Neural cell (in vitro differentiated cells): Measurements from ENCODE around the gene TMEM259. TPM values are rescaled to one million over a fixed set of nuclear protein-coding genes. Genes with fewer than 3 reads are reported as not detected.

ENCODE experiments used
- H2AFZ ChIP-seq: fragments of 200-600, 300-800 bp; sonication (generic), shearing (Covaris generic); 2 replicates; pipeline ENCODE4 v1.6.0; 2014; ENCODE audit warnings: low read depth, mild to moderate bottlenecking, antibody characterized with exemption, low read length, moderate library complexity
- H3F3A ChIP-seq: fragments of 200-600 bp; shearing (Covaris generic); 2 replicates; pipeline ENCODE4 v1.6.1; 2016; ENCODE audit warnings: mild to moderate bottlenecking, moderate library complexity, mixed read lengths, antibody characterized with exemption, low read length; ENCODE audit not compliant: insufficient read depth, poor library complexity, severe bottlenecking
- H3K27ac ChIP-seq: fragments of 200-600, 300-800 bp; sonication (generic), shearing (Covaris generic); 2 replicates; pipeline ENCODE4 v1.5.1; 2014; ENCODE audit warnings: mild to moderate bottlenecking, low read length, moderate library complexity
- H3K27me3 ChIP-seq: fragments of 300-800, 200-600 bp; sonication (generic), shearing (Covaris generic); 2 replicates; pipeline ENCODE4 v1.6.0; 2014; ENCODE audit warnings: mild to moderate bottlenecking, low read depth, low read length, moderate library complexity; ENCODE audit not compliant: insufficient read depth
- H3K36me3 ChIP-seq: fragments of 300-800, 200-600 bp; sonication (generic), shearing (Covaris generic); 2 replicates; pipeline ENCODE4 v1.5.1; 2014; ENCODE audit warnings: mild to moderate bottlenecking, antibody characterized with exemption, low read length, moderate library complexity; ENCODE audit not compliant: insufficient read depth
- H3K4me2 ChIP-seq: fragments of 300-800, 200-600 bp; sonication (generic), shearing (Covaris generic); 2 replicates; pipeline ENCODE4 v1.6.0; 2014; ENCODE audit warnings: mild to moderate bottlenecking, low read length
- H3K4me3 ChIP-seq: fragments of 300-800, 200-600 bp; sonication (generic), shearing (Covaris generic); 2 replicates; pipeline ENCODE4 v1.5.1; 2014; ENCODE audit warnings: mild to moderate bottlenecking, low read length, moderate library complexity
- H3K79me2 ChIP-seq: fragments of 200-600 bp; shearing (Covaris generic); replicated peaks from 2 replicates; pipeline ENCODE4 v1.6.0; 2014; ENCODE audit warnings: mild to moderate bottlenecking, low read length, moderate library complexity; ENCODE audit not compliant: insufficient read depth
- H3K9ac ChIP-seq: fragments of 300-800, 200-600 bp; sonication (generic), shearing (Covaris generic); 2 replicates; pipeline ENCODE4 v1.6.1; 2016; ENCODE audit warnings: mild to moderate bottlenecking, low read length, mixed read lengths
- H3K9me2 ChIP-seq: fragments of 200-600 bp; shearing (Covaris generic); 2 replicates; pipeline ENCODE4 v1.6.1; 2016; ENCODE audit warnings: mild to moderate bottlenecking, low read length, mixed read lengths; ENCODE audit not compliant: insufficient read depth
- H3K9me3 ChIP-seq: fragments of 200-600, 300-800 bp; sonication (generic), shearing (Covaris generic); 2 replicates; pipeline ENCODE4 v1.6.1; 2016; ENCODE audit warnings: mild to moderate bottlenecking, mixed run types, low read length, moderate library complexity, mixed read lengths
- H4K20me1 ChIP-seq: fragments of 200-600 bp; shearing (Covaris generic); 2 replicates; pipeline ENCODE4 v1.6.1; 2016; ENCODE audit warnings: mild to moderate bottlenecking, mixed run types; ENCODE audit not compliant: insufficient read depth
- CTCF ChIP-seq: fragments of 450-650 bp; IDR thresholded peaks from 2 replicates; pipeline ENCODE4 v1.5.1; 2014; ENCODE audit warnings: antibody characterized with exemption, mild to moderate bottlenecking, moderate library complexity; ENCODE audit not compliant: poor library complexity, severe bottlenecking
- EP300 ChIP-seq: fragments of 450-650 bp; conservative IDR thresholded peaks from 2 replicates; pipeline ENCODE4 v1.6.1; 2014; ENCODE audit warnings: antibody characterized with exemption, mild to moderate bottlenecking, moderate library complexity; ENCODE audit not compliant: poor library complexity, severe bottlenecking
- EZH2 ChIP-seq: fragments of 200-600, 300-800 bp; shearing (Covaris generic), sonication (generic); IDR thresholded peaks from 2 replicates; pipeline ENCODE4 v1.6.1; 2014; ENCODE audit warnings: antibody characterized with exemption, low read length, borderline replicate concordance, mild to moderate bottlenecking; ENCODE audit not compliant: insufficient read depth, poor library complexity, severe bottlenecking
- MXI1 ChIP-seq: fragments of 450-650 bp; conservative IDR thresholded peaks from 2 replicates; pipeline ENCODE4 v1.6.1; 2014; ENCODE audit warnings: antibody characterized with exemption, mild to moderate bottlenecking; ENCODE audit not compliant: poor library complexity, severe bottlenecking
- POLR2AphosphoS5 ChIP-seq: IDR thresholded peaks from 2 replicates; pipeline ENCODE4 v1.6.1; 2012
- RAD21 ChIP-seq: fragments of 450-650 bp; conservative IDR thresholded peaks from 2 replicates; pipeline ENCODE4 v1.6.1; 2014; ENCODE audit warnings: antibody characterized with exemption, mild to moderate bottlenecking, moderate library complexity
- SMC3 ChIP-seq: fragments of 450-650 bp; conservative IDR thresholded peaks from 2 replicates; pipeline ENCODE4 v1.6.1; 2014; ENCODE audit warnings: antibody characterized with exemption, mild to moderate bottlenecking, moderate library complexity; ENCODE audit not compliant: poor library complexity
- TAF1 ChIP-seq: IDR thresholded peaks from 2 replicates; pipeline ENCODE4 v1.6.1; 2012; ENCODE audit warnings: low read depth
- polyA plus RNA-seq: library from polyadenylated mRNA; depleted of rRNA; stranded (reverse); fragments of >200 nt; gene quantifications from 2 replicates; pipeline ENCODE4 v1.2.3, GENCODE V29; 2014
- TF ChIP-seq, protein P1 (sequence below): IDR thresholded peaks from 2 replicates; pipeline ENCODE4 v1.6.1; 2012; ENCODE audit warnings: borderline replicate concordance

The TMEM259 gene
- polyA plus RNA-seq, 1 donor from 2014 or later: 176 TPM

DNA sequence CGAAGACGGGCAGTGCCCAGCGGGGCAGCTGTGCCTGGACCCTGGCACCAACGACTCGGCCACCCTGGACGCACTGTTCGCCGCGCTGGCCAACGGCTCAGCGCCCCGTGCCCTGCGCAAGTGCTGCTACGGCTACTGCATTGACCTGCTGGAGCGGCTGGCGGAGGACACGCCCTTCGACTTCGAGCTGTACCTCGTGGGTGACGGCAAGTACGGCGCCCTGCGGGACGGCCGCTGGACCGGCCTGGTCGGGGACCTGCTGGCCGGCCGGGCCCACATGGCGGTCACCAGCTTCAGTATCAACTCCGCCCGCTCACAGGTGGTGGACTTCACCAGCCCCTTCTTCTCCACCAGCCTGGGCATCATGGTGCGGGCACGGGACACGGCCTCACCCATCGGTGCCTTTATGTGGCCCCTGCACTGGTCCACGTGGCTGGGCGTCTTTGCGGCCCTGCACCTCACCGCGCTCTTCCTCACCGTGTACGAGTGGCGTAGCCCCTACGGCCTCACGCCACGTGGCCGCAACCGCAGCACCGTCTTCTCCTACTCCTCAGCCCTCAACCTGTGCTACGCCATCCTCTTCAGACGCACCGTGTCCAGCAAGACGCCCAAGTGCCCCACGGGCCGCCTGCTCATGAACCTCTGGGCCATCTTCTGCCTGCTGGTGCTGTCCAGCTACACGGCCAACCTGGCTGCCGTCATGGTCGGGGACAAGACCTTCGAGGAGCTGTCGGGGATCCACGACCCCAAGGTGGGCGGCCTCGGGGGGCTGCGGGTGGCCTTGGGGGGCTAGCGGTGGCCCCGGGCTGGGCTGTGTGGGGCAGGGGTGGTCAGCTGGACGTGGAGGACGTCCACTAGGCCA lies 15.9 kb downstream of the TMEM259 start:
- no peak overlapping the region for H3K4me2 ChIP-seq
- H3K79me2 ChIP-seq: no peaks in the 10 kb centered on the region

GRCh38 chr19:1004204-1004802 lies 16.6 kb downstream of the TMEM259 start:
- no peak overlapping the region for H3K27ac ChIP-seq
- no peaks in the 10 kb centered on the region for H3F3A ChIP-seq
- H3K27me3 ChIP-seq: peaks cover 19% of the 10 kb centered on the region
- H3K9me2 ChIP-seq: no peaks in the 10 kb centered on the region
- H3K9me3 ChIP-seq: no peaks in the 10 kb centered on the region
- no peaks in the 10 kb centered on the region for H3K79me2 ChIP-seq
- H2AFZ ChIP-seq: no peak overlapping the region
- no peak overlapping the region for H3K4me2 ChIP-seq
- H4K20me1 ChIP-seq: no peaks in the 10 kb centered on the region
- no peak overlapping the region for H3K4me3 ChIP-seq
- no peaks in the 10 kb centered on the region for H3K36me3 ChIP-seq
- no peak overlapping the region for H3K9ac ChIP-seq
- TF ChIP-seq RAD21: no peak
- TF ChIP-seq TAF1: no peak
- TF ChIP-seq, protein P1, sequence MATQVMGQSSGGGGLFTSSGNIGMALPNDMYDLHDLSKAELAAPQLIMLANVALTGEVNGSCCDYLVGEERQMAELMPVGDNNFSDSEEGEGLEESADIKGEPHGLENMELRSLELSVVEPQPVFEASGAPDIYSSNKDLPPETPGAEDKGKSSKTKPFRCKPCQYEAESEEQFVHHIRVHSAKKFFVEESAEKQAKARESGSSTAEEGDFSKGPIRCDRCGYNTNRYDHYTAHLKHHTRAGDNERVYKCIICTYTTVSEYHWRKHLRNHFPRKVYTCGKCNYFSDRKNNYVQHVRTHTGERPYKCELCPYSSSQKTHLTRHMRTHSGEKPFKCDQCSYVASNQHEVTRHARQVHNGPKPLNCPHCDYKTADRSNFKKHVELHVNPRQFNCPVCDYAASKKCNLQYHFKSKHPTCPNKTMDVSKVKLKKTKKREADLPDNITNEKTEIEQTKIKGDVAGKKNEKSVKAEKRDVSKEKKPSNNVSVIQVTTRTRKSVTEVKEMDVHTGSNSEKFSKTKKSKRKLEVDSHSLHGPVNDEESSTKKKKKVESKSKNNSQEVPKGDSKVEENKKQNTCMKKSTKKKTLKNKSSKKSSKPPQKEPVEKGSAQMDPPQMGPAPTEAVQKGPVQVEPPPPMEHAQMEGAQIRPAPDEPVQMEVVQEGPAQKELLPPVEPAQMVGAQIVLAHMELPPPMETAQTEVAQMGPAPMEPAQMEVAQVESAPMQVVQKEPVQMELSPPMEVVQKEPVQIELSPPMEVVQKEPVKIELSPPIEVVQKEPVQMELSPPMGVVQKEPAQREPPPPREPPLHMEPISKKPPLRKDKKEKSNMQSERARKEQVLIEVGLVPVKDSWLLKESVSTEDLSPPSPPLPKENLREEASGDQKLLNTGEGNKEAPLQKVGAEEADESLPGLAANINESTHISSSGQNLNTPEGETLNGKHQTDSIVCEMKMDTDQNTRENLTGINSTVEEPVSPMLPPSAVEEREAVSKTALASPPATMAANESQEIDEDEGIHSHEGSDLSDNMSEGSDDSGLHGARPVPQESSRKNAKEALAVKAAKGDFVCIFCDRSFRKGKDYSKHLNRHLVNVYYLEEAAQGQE: no peak
- TF ChIP-seq EZH2: no peak
- no peak for TF ChIP-seq POLR2AphosphoS5
- TF ChIP-seq MXI1: no peak
- no peak for TF ChIP-seq EP300

More for the DNA sequence above, 15.9 kb downstream of the TMEM259 start:
- H3K27ac ChIP-seq: no peak overlapping the region
- H3K9me2 ChIP-seq: no peaks in the 10 kb centered on the region
- H3K9me3 ChIP-seq: no peaks in the 10 kb centered on the region
- no peaks in the 10 kb centered on the region for H3K36me3 ChIP-seq
- no peak for TF ChIP-seq CTCF
- TF ChIP-seq TAF1: no peak
- TF ChIP-seq, protein P1: no peak
- TF ChIP-seq SMC3: no peak
- TF ChIP-seq EP300: no peak
- no peak for TF ChIP-seq RAD21
- TF ChIP-seq POLR2AphosphoS5: no peak
- no peak for TF ChIP-seq EZH2
- no peak for TF ChIP-seq MXI1
- H3F3A ChIP-seq: no peaks in the 10 kb centered on the region
- H4K20me1 ChIP-seq: no peaks in the 10 kb centered on the region
- H2AFZ ChIP-seq: no peak overlapping the region
- H3K9ac ChIP-seq: no peak overlapping the region
- H3K27me3 ChIP-seq: peaks cover 13% of the 10 kb centered on the region
- H3K4me3 ChIP-seq: no peak overlapping the region
